HepG2 (cell line): ENCODE results near the gene TNFAIP8L1. TPM values are rescaled to one million over a fixed set of nuclear protein-coding genes. Genes with fewer than 3 reads are reported as not detected.
A peak's percentile ranks its signal among the peaks of the same experiment; 100 is the strongest.

ENCODE experiments used
- CC2D1A ChIP-seq: sonication (generic); formaldehyde crosslinking; IDR thresholded peaks from 2 replicates; pipeline ENCODE4 v1.8.1; 2023; ENCODE audit warnings: mild to moderate bottlenecking, missing genetic modification reagents
- CHCHD3 ChIP-seq: sonication (generic); formaldehyde crosslinking; IDR thresholded peaks from 2 replicates; pipeline ENCODE4 v1.8.0; 2022; ENCODE audit warnings: mild to moderate bottlenecking, missing genetic modification reagents, moderate library complexity
- HNRNPLL ChIP-seq: fragments of 200-400 bp; formaldehyde crosslinking; IDR thresholded peaks from 2 replicates; pipeline ENCODE4 v1.6.1; 2017; ENCODE audit warnings: mild to moderate bottlenecking, low read depth, low read length; ENCODE audit not compliant: poor library complexity, severe bottlenecking
- JUN ChIP-seq: sonication (generic); formaldehyde crosslinking; IDR thresholded peaks from 2 replicates; pipeline ENCODE4 v1.4.0; 2020; ENCODE audit warnings: mild to moderate bottlenecking, missing genetic modification reagents
- KDM5B ChIP-seq: sonication (generic); formaldehyde crosslinking; IDR thresholded peaks from 2 replicates; pipeline ENCODE4 v1.4.0; 2020; ENCODE audit warnings: missing genetic modification reagents, mild to moderate bottlenecking, borderline replicate concordance
- SMARCC2 ChIP-seq: fragments of 450-650 bp; IDR thresholded peaks from 2 replicates; pipeline ENCODE4 v1.6.1; 2017; ENCODE audit warnings: antibody characterized with exemption, mild to moderate bottlenecking
- SRY ChIP-seq: sonication (generic); formaldehyde crosslinking; IDR thresholded peaks from 2 replicates; pipeline ENCODE4 v1.8.0; 2022; ENCODE audit warnings: mild to moderate bottlenecking, missing genetic modification reagents
- SSRP1 ChIP-seq: IDR thresholded peaks from 2 replicates; pipeline ENCODE4 v1.6.1; 2016; ENCODE audit warnings: control low read depth
- TFAP4 ChIP-seq: sonication (generic); IDR thresholded peaks from 2 replicates; pipeline ENCODE4 v1.6.1; 2016; ENCODE audit warnings: low read depth, borderline replicate concordance
- USF2 ChIP-seq, 2 experiments: sonication (generic) in 1 of 2; formaldehyde crosslinking in 1 of 2; IDR thresholded peaks; 2 replicates each; pipeline versions ENCODE4 v1.5.1 to v1.6.1; 2011 to 2020; ENCODE audit warnings: borderline replicate concordance in 1 of 2, low read depth in 1 of 2, low read length in 1 of 2, mild to moderate bottlenecking in 1 of 2, missing genetic modification reagents in 1 of 2, moderate library complexity in 1 of 2
- ZBTB33 ChIP-seq: sonication (generic); formaldehyde crosslinking; IDR thresholded peaks from 2 replicates; pipeline ENCODE4 v1.4.0; 2020; ENCODE audit warnings: missing genetic modification reagents
- ZFP37 ChIP-seq: sonication (generic); formaldehyde crosslinking; IDR thresholded peaks from 2 replicates; pipeline ENCODE4 v1.4.0; 2020; ENCODE audit warnings: missing genetic modification reagents, borderline replicate concordance
- ZNF138 ChIP-seq: sonication (generic); formaldehyde crosslinking; IDR thresholded peaks from 2 replicates; pipeline ENCODE4 v1.5.0; 2020; ENCODE audit warnings: mild to moderate bottlenecking, low read depth, missing genetic modification reagents
- ZNF552 ChIP-seq: sonication (generic); formaldehyde crosslinking; IDR thresholded peaks from 2 replicates; pipeline ENCODE4 v1.9.0; 2022; ENCODE audit warnings: missing genetic modification reagents, mild to moderate bottlenecking, borderline replicate concordance
- ZNF781 ChIP-seq: sonication (generic); formaldehyde crosslinking; IDR thresholded peaks from 2 replicates; pipeline ENCODE4 v1.5.1; 2020; ENCODE audit warnings: borderline replicate concordance, mild to moderate bottlenecking, missing genetic modification reagents; ENCODE audit errors: not compliant biosample characterization
- ZSCAN20 ChIP-seq: sonication (generic); formaldehyde crosslinking; IDR thresholded peaks from 2 replicates; pipeline ENCODE4 v1.4.0; 2020; ENCODE audit warnings: missing genetic modification reagents, mild to moderate bottlenecking, borderline replicate concordance
- ZSCAN31 ChIP-seq: sonication (generic); formaldehyde crosslinking; IDR thresholded peaks from 2 replicates; pipeline ENCODE4 v1.5.0; 2020; ENCODE audit warnings: low read depth, mild to moderate bottlenecking, missing genetic modification reagents
- polyA plus RNA-seq, 8 experiments: library from polyadenylated mRNA; depleted of rRNA in 3 of 8; stranded (reverse) in 7 of 8; unstranded in 1 of 8; fragments of >200 nt; fragmentation: Illumina TruSeq in 4 of 8; extraction: Trizol in 4 of 8; gene quantifications; 2 replicates each; pipeline versions ENCODE4 v1.2.1 to v1.2.3, GENCODE V29; 2011 to 2016; ENCODE audit warnings: low read depth in 4 of 8, missing spikeins in 1 of 8, mixed read lengths in 1 of 8; ENCODE audit not compliant: insufficient read depth in 1 of 8
- total RNA-seq, 5 experiments: library from RNA; depleted of rRNA; stranded (reverse); fragments of >200 nt; fragmentation: Illumina TruSeq; extraction: Trizol; gene quantifications; 2 replicates each; pipeline ENCODE4 v1.2.3, GENCODE V29; 2016; ENCODE audit warnings: low read depth in 1 of 5
- TF ChIP-seq, protein P1 (sequence below): sonication (generic); formaldehyde crosslinking; IDR thresholded peaks from 2 replicates; pipeline ENCODE4 v1.8.0; 2022; ENCODE audit warnings: missing genetic modification reagents, mild to moderate bottlenecking, moderate library complexity, borderline replicate concordance
- TF ChIP-seq, protein P2 (sequence below): sonication (generic); formaldehyde crosslinking; IDR thresholded peaks from 2 replicates; pipeline ENCODE4 v1.4.0; 2020; ENCODE audit warnings: missing genetic modification reagents

The TNFAIP8L1 gene
- total and polyA plus RNA-seq, 2 of the 13 experiments (the other 11 are each of a cell fraction or from before 2014, with no cell fraction given): 13.4 to 21.4 TPM

GRCh38 chr19:4669723-4670480, 30.6 kb downstream of the TNFAIP8L1 start, which contains the start of gene MYDGF (continued):
- TF ChIP-seq CC2D1A (no peak), ZFP37 (CRISPR knock-in tag) (no peak), USF2 (IDR thresholded peaks at IDR 0.05; ENCODE audit: low read depth, low read length) (peak; percentile 92), USF2 (CRISPR knock-in tag; IDR thresholded peaks at IDR 0.05; ENCODE audit: borderline replicate concordance) (peak; percentile 76; the same call in 1 of the 2 replicates), ZSCAN20 (CRISPR knock-in tag) (no peak), SMARCC2 (no peak), TFAP4 (no peak), ZBTB33 (peak; percentile 16; the same call in 1 of the 2 replicates), ZNF138 (CRISPR knock-in tag) (peak; percentile 89), ZNF552 (no peak), ZNF781 (CRISPR knock-in tag) (no peak), JUN (CRISPR knock-in tag) (peak; percentile 48; the same call in 1 of the 2 replicates), ZSCAN31 (CRISPR knock-in tag) (0 out of 2 replicates have a peak, but pooled peaks have one; percentile 17), CHCHD3 (CRISPR knock-in tag) (no peak; the same call in 1 of the 2 replicates), HNRNPLL (no peak), KDM5B (0 out of 2 replicates have a peak, but pooled peaks have one; percentile 77), SRY (CRISPR knock-in tag) (no peak; the same call in 1 of the 2 replicates), SSRP1 (CRISPR knock-in tag) (no peak)
- TF ChIP-seq, protein P1, sequence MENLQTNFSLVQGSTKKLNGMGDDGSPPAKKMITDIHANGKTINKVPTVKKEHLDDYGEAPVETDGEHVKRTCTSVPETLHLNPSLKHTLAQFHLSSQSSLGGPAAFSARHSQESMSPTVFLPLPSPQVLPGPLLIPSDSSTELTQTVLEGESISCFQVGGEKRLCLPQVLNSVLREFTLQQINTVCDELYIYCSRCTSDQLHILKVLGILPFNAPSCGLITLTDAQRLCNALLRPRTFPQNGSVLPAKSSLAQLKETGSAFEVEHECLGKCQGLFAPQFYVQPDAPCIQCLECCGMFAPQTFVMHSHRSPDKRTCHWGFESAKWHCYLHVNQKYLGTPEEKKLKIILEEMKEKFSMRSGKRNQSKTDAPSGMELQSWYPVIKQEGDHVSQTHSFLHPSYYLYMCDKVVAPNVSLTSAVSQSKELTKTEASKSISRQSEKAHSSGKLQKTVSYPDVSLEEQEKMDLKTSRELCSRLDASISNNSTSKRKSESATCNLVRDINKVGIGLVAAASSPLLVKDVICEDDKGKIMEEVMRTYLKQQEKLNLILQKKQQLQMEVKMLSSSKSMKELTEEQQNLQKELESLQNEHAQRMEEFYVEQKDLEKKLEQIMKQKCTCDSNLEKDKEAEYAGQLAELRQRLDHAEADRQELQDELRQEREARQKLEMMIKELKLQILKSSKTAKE (CRISPR knock-in tag): no peak
- TF ChIP-seq, protein P2, sequence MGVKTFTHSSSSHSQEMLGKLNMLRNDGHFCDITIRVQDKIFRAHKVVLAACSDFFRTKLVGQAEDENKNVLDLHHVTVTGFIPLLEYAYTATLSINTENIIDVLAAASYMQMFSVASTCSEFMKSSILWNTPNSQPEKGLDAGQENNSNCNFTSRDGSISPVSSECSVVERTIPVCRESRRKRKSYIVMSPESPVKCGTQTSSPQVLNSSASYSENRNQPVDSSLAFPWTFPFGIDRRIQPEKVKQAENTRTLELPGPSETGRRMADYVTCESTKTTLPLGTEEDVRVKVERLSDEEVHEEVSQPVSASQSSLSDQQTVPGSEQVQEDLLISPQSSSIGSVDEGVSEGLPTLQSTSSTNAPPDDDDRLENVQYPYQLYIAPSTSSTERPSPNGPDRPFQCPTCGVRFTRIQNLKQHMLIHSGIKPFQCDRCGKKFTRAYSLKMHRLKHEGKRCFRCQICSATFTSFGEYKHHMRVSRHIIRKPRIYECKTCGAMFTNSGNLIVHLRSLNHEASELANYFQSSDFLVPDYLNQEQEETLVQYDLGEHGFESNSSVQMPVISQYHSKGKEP: no peak
